Hypothalamus (tissue), 51 donors: ENCODE measurements around the gene HRH1.
"Not testable (repeated sequence)": the region's sequence is repeated elsewhere in the genome, so short reads cannot be mapped to it uniquely, and the experiment has no call there.

Source experiments
- DNase-seq, 51 donors: peaks; one replicate each; lab custom pipeline; 2025; lab: John Stamatoyannopoulos, UW

HRH1 gene

GRCh38 chr3:11236588-11237461 is 82.5 kb downstream of the HRH1 start:
- DNase-seq, result peak in 21 of 51 donors; percentile 0 to 48 (median 5)

GRCh38 chr3:11238060-11238459 is 83.8 kb downstream of the HRH1 start:
- no peak for DNase-seq

GRCh38 chr3:11238880-11239279 is 84.6 kb downstream of the HRH1 start:
- no peak for DNase-seq

- DNase-seq, result no peak
Observed at GRCh38 chr3:11239796-11240195, 85.5 kb downstream of the HRH1 start.

- no peak for DNase-seq
Observed at GRCh38 chr3:11240496-11240895, 86.2 kb downstream of the HRH1 start.

GRCh38 chr3:11244121-11244677 is 89.9 kb downstream of the HRH1 start:
- no peak for DNase-seq

- DNase-seq, result no peak
Observed at GRCh38 chr3:11245276-11245675, 91.0 kb downstream of the HRH1 start.

- DNase-seq, result no peak
Observed at GRCh38 chr3:11245827-11246662, 91.8 kb downstream of the HRH1 start.

- no peak for DNase-seq
Observed at GRCh38 chr3:11246663-11246970, 92.3 kb downstream of the HRH1 start.

- no peak for DNase-seq
Observed at GRCh38 chr3:11247362-11247761, 93.1 kb downstream of the HRH1 start.

GRCh38 chr3:11248596-11248995 is 94.3 kb downstream of the HRH1 start:
- DNase-seq, result no peak

GRCh38 chr3:11250902-11251806 is 96.9 kb downstream of the HRH1 start:
- DNase-seq, result no peak

GRCh38 chr3:11251807-11252176 is 97.5 kb downstream of the HRH1 start:
- DNase-seq, result no peak

- no peak for DNase-seq
Observed at GRCh38 chr3:11254876-11255275, 100.6 kb downstream of the HRH1 start.

GRCh38 chr3:11255537-11255936 is 101.2 kb downstream of the HRH1 start:
- DNase-seq, result not testable (repeated sequence)

GRCh38 chr3:11258958-11259357 is 104.7 kb downstream of the HRH1 start:
- no peak for DNase-seq

- no peak for DNase-seq
Observed at GRCh38 chr3:11260460-11260859, 106.2 kb downstream of the HRH1 start.

- no peak for DNase-seq
Observed at GRCh38 chr3:11269007-11269406, 114.7 kb downstream of the HRH1 start.

GRCh38 chr3:11271986-11272904 is 118.0 kb downstream of the HRH1 start, which contains the start of gene ATG7:
ATG7 (plus strand) TSS chr3:11272397; CDS start chr3:11298696, 26,299 bp downstream.
- peak; percentile 43 to 97 (median 92) for DNase-seq
